Spleen (tissue), 7 donors: ENCODE measurements around the gene NCOA7.

Experiments used
- POLR2A ChIP-seq, 3 donors: fragments of 450-650 bp; IDR thresholded peaks; one replicate each; pipeline ENCODE4 v1.5.1; 2017; ENCODE audit warnings: antibody characterized with exemption in 3 of 3, mild to moderate bottlenecking in 1 of 3
- TF ChIP-seq, protein P1 (sequence below), 11 experiments: fragments of 200-600 bp in 7 of 11; fragments of 450-650 bp in 4 of 11; sonication (generic) in 4 of 11; IDR thresholded peaks in 8 of 11; conservative IDR thresholded peaks in 3 of 11; 1 replicate in 7 of 11; 2 replicates in 4 of 11; pipeline versions ENCODE4 v1.4.0 to v1.8.0; 2016 to 2021; ENCODE audit warnings: antibody characterized with exemption in 11 of 11, inconsistent platforms in 4 of 11, mild to moderate bottlenecking in 1 of 11
- donor health status: DM: no; HTN: no; CAD: no; lungs with moderate emphysema.
- donor health status: DM: no; HTN: no; CAD: no.
- donor health status: DM: no; HTN: no; CAD: no.

- TF ChIP-seq, protein P1, sequence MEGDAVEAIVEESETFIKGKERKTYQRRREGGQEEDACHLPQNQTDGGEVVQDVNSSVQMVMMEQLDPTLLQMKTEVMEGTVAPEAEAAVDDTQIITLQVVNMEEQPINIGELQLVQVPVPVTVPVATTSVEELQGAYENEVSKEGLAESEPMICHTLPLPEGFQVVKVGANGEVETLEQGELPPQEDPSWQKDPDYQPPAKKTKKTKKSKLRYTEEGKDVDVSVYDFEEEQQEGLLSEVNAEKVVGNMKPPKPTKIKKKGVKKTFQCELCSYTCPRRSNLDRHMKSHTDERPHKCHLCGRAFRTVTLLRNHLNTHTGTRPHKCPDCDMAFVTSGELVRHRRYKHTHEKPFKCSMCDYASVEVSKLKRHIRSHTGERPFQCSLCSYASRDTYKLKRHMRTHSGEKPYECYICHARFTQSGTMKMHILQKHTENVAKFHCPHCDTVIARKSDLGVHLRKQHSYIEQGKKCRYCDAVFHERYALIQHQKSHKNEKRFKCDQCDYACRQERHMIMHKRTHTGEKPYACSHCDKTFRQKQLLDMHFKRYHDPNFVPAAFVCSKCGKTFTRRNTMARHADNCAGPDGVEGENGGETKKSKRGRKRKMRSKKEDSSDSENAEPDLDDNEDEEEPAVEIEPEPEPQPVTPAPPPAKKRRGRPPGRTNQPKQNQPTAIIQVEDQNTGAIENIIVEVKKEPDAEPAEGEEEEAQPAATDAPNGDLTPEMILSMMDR (IDR thresholded peaks at IDR 0.05 in 8 of 11, conservative IDR thresholded peaks at IDR 0.05 in 3 of 11) = no peak
- no peak for TF ChIP-seq POLR2A (IDR thresholded peaks at IDR 0.05)
Measured at GRCh38 chr6:125944434-125944816, 153.7 kb downstream of the NCOA7 start.
